Measurements from ENCODE around the gene SELENOM.
"Not testable (repeated sequence)": the region's sequence is repeated elsewhere in the genome, so short reads cannot be mapped to it uniquely, and the experiment has no call there.

The SELENOM gene

DNA sequence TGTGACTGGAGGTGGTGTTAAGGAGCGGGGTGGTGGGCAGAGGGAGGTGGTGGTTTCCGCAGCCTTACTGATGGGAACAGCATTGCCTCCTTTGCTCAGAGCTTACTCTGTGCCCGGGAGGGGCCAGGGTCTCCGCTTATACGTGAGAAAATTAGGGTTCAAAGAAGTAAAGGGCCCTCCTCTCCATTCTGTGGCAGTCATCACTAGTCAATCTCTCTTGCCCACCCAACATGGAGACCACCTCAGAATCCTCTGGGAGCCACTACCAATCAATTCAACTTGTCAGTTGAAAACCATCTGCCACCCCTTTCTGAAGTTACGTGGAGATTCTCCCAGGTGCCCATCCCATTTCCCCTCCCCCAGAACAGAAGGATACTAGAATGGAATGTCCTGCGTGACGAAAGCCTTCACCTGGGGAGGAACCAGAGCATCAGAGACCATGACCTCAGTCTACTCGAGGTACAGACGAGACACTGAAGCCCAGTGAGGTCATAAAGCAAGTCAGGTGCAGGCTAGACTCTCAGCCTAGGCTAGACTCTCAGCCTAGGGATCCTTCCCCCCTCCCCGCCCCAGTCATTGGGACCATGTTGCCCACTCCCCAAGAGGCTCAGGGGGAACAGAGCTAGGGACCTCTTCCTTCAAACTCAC, 2.0 kb downstream of the SELENOM start:
- DNase-seq (ENCODE audit: low spot score) = no peak

GRCh38 chr22:31104869-31105268, 2.5 kb downstream of the SELENOM start:
- DNase-seq (ENCODE audit: low spot score) = no peak

DNA sequence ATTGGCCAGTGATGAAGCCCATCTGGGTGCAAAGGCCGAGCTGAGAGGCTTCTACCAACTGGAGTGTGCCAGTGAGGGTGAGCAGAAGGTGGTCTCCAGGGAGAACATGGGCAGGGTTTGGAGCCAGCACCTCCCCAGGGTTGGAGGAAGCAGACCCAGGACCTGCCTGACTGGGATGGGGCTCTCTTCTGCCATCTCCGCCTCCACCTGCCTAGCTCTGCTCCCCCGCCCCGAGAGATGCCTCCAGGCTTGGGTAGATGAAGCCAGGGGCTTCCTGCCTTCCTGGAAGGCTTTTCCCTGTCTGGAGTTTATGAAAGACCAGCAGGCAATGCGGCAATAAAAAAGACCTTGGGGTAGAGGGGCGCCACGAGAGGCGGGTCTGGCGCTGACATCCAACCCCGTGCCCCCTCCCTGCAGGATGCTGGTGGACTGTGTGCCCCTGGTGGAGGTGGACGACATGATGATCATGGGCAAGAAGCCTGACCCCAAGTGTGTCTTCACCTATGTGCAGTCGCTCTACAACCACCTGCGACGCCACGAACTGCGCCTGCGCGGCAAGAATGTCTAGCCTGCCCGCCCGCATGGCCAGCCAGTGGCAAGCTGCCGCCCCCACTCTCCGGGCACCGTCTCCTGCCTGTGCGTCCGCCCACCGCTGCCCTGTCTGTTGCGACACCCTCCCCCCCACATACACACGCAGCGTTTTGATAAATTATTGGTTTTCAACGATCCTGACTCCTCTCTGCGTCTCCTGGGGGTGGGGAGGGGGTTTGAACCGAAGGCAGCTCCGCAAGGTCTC, 3.3 kb downstream of the SELENOM start:
- DNase-seq (ENCODE audit: low spot score) = no peak

DNA sequence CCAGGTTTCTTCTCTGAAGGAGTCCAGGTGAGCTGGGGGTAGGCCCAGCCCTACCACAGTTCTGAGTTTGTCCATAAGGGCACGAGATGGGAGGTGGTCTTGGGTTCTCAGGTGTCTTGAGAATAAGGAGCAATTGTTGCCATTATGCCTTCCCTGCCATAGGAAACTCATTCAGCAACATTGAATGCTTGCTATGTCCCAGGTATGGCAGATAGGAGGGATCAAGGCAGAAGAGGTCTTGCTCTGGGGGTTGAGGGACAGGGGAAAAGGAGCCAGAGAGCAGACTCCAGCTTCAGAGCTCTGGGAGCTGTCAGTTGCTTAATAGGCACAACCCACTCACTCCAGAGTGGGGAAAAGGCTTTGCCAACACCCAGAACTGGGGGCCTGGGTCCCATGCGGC, 4.3 kb downstream of the SELENOM start:
- DNase-seq (ENCODE audit: low spot score) = no peak

DNA sequence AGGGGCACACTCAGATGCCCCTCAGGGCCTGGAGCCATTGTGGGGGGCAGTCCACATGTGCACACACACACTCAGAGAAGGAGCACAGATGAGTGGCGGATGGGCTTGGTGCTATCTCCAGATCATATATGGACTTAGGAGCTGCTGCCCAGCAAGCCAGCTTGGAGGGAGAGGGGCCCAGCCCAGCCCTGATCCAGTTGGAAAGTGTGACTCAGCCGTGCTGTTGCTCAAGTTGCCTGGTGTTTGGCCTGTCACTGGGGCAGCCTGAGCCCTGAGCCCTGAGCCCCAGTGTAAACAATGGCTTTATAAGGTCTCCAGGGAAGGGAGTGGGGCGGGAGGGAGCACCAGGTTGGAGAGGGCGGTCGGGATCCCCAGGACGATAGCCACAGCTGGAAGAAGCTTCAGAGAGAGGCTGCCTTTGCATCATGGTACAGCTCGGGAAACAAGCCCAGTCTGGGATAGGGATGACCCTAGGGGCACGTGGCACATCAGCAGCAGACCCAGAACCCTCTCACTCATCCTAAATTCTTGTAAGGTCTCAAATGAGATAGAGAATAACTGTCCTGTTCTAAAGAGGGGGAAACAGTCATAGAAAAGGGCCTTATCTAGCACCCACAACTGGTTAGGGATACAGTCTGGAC, 4.8 kb downstream of the SELENOM start:
- no peak for DNase-seq (ENCODE audit: low spot score)

DNA sequence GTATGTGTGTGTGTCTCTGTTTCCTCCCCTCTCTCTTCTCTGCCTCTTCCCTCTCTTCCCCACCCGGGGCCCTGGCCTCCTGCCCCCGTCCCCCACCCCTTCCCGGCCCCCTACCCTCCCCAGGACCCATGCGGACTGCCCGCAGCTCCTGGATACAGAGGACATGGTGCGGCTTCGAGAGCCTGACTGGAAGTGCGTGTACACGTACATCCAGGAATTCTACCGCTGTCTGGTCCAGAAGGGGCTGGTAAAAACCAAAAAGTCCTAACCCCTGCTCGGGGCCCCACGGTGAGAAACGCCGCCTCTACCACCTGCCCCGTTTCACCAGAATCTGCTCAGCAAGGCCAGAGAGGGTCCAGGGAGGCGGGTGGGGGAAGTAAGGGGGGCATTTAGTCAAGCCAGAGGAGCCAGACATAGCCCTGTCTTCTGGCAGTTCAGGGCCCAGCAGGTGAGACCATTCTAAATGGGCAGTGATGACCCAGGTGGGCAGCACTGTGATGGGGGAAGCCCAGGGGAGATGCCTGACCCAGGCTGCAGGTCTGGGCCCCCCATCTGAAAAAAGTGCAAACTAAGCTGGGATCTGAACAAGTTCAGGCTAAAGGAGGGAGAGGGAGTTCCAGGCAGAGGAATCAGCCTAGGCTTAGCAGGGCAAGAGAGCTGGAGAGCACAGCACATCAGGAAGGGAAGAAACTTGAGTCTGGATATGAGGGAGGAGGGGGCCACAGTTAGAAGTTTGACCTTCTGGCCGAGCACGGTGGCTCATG, 6.4 kb downstream of the SELENOM start:
- no peak for DNase-seq (ENCODE audit: low spot score)

DNA sequence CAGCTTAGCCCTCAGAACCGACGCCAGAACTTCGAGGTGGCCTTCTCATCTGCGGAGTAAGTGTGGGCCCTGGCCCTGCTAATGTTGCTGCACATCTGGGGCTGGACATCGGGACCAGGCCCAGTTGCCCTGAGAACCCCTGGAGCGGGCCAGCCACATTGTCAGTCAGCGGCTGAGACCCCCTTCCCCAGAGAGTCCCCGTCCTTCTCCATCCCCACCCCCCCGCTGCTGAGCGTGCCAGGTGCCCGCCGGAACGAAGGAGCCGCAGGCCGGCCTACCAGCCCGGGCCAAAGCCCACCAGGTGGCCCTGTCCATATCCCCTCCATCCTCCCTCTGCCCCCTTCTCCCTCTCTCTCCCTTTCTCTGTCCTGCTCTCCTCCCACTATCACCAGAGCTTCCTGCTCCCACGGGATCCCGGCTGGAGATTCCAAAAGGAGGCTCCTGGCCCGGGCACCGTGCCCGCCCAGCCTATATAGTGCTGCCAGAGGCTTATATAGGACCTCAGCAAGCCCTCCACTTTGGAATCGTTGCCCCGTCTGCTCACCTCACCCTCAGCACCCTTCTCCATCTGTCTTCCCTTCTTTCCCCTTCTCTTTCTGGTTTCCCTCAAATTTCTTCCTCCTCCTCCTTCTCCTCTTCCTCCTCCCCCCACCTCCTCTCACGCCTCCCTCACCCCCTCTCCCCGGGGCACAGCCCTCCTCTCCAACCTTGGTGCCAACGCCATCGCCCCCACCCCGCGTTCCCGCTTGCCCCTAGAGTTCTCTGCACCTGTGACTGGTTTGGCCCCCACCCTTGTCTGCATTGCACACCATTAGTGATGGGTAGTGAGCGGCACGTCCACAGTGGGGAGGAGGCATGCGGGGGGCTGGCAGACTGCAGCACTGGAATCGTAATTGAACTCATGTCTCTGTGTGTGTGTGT, 7.3 kb downstream of the SELENOM start:
- no peak for DNase-seq (ENCODE audit: low spot score)

GRCh38 chr22:31099386-31099785, 8.0 kb downstream of the SELENOM start:
- no peak for DNase-seq (ENCODE audit: low spot score)

DNA sequence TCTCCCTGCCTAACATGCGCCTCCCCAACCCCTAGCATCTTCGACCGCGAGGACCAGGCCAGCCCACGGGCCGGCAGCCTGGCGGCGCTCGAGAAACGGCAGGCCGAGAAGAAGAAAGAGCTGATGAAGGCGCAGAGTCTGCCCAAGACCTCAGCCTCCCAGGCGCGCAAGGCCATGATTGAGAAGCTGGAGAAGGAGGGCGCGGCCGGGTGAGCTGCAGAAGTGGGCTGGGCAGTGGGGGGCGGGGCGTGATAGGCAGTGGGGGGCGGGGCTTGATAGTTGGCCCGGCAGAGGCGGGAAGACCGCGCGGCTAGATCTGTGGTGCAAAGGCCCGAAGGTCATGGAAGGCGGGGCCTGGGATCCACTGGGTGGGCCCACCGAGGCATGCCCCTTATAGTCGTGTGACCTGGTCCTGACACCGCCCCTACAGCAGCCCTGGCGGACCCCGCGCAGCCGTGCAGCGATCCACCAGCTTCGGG, 8.7 kb downstream of the SELENOM start:
- DNase-seq (ENCODE audit: low spot score) = no peak

GRCh38 chr22:31097941-31098631, 9.3 kb downstream of the SELENOM start:
- DNase-seq (ENCODE audit: low spot score) = no peak

DNA sequence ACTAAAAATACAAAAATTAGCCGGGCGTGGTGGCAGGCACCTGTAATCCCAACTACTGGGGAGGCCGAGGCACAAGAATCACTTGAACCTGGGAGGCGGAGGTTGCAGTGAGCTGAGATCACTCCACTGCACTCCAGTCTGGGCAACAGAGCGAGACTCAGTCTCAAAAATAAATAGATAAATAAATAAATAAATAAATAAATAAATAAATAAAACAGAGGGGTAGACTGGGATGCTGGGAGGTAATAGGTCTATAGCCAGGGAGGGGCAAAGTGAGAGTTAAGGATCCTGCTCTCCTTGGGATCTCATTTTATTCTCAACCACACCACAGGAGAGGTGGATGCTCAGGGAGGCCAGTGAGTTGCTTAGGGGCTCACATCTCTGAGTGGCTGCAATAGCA, 9.8 kb downstream of the SELENOM start:
- DNase-seq (ENCODE audit: low spot score) = not testable (repeated sequence)

- DNase-seq (ENCODE audit: low spot score) = no peak
Measured at GRCh38 chr22:31096657-31097279, 10.6 kb downstream of the SELENOM start.

GRCh38 chr22:31095637-31096249, 11.6 kb downstream of the SELENOM start:
- no peak for DNase-seq (ENCODE audit: low spot score)

GRCh38 chr22:31094741-31095140, 12.6 kb downstream of the SELENOM start:
- DNase-seq (ENCODE audit: low spot score) = no peak

DNA sequence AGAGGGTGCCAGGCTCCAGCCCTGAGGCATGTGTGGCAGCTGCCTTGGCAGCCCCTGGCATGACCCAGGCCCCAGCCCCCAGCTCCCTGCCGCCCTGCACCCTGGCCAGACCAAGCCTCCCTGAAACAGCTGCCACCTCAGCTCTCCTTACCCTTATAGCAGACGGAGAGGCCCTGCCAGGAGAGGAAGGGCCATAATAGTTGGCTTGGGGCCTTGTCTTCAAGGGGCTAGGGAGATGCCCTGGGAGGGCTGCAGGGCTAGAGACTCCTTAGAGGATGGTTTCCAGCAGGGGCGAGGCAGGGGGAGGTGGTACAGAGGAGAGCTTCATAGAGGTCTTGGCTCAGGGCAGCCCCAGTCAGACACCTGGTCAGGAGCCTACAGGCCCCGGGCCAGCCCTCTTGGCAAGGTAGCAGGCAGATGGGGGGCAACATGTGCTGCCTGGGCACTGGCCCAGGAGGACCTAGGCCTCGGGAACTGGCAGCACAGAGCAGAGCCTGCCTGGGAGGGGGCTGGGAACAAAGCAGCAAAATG, 13.3 kb downstream of the SELENOM start:
- DNase-seq (ENCODE audit: low spot score) = no peak

- no peak for DNase-seq (ENCODE audit: low spot score)
Measured at GRCh38 chr22:31093086-31093850, 14.1 kb downstream of the SELENOM start.

DNA sequence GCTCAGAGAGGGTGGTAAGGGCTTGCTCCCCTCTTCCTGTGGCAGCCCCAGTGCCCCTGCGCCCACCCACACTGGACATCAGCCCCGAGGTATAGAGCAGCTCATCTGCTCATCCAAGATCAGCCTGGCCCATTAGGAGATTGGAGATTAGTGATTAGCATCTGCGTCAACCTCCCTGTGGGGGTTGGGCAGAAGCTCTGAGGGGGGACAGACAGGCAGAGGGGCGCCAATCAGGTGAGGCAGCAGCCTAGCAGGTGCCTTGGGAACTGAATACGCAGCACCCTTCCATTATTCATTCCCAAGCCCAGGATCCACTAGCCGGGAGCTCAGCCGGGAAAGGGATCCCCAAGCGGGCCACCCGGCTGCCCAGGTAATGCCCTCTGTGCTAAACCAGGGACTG, 15.2 kb downstream of the SELENOM start:
- no peak for DNase-seq (ENCODE audit: low spot score)

GRCh38 chr22:31091106-31091975, 16.0 kb downstream of the SELENOM start:
- DNase-seq (ENCODE audit: low spot score) = no peak

Measured in COLO829 (cell line).